Thyroid gland (tissue), 4 donors: ENCODE data around the gene GPLD1.

Source experiments
- POLR2A ChIP-seq, 2 donors: fragments of 450-650 bp; IDR thresholded peaks; one replicate each; pipeline ENCODE4 v1.6.1; 2017; ENCODE audit warnings: antibody characterized with exemption in 2 of 2, mild to moderate bottlenecking in 2 of 2, moderate library complexity in 1 of 2
- TF ChIP-seq, protein P1 (sequence below), 6 experiments: fragments of 200-600 bp in 3 of 6; fragments of 450-650 bp in 3 of 6; sonication (generic) in 3 of 6; IDR thresholded peaks; one replicate each; pipeline ENCODE4 v1.5.1; 2016 to 2019; ENCODE audit warnings: antibody characterized with exemption in 6 of 6, mild to moderate bottlenecking in 2 of 6, inconsistent platforms in 1 of 6, moderate library complexity in 1 of 6

DNA sequence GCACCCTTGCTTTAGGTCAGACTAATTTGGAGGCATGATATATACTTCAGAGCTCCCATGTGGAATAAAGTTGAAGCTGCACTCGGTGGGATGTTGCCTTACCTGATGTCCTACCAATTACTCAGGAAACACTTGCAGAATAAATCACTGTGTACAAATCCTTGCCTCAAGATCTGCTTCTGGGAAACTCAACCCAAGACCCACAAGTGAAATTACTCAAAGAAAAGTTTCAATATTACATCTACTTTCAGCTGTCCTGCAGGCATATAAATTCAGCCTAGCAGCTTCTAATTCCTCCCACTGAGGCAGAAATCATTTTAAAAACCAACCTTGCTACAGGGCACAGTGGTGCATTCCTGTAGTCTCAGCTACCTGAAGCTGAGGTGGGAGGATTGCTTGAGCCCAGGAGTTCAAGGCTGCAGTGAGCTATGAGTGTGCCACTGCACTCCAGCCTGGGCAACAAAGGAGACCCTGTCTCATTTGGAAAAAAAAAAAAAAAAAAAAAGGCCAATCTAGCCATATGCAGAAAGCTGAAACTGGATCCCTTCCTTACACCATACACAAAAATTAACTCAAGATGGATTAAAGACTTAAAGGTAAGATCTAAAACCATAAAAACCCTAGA, 110.8 kb downstream of the GPLD1 start:
- TF ChIP-seq, protein P1, sequence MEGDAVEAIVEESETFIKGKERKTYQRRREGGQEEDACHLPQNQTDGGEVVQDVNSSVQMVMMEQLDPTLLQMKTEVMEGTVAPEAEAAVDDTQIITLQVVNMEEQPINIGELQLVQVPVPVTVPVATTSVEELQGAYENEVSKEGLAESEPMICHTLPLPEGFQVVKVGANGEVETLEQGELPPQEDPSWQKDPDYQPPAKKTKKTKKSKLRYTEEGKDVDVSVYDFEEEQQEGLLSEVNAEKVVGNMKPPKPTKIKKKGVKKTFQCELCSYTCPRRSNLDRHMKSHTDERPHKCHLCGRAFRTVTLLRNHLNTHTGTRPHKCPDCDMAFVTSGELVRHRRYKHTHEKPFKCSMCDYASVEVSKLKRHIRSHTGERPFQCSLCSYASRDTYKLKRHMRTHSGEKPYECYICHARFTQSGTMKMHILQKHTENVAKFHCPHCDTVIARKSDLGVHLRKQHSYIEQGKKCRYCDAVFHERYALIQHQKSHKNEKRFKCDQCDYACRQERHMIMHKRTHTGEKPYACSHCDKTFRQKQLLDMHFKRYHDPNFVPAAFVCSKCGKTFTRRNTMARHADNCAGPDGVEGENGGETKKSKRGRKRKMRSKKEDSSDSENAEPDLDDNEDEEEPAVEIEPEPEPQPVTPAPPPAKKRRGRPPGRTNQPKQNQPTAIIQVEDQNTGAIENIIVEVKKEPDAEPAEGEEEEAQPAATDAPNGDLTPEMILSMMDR (IDR thresholded peaks at IDR 0.05), result no peak
- TF ChIP-seq POLR2A (IDR thresholded peaks at IDR 0.05), result no peak
